GM18498 (cell line): ENCODE results near the gene ENC1.

Experiments used
- ATAC-seq: cut with Tn5 transposase; IDR thresholded peaks from one replicate; pipeline ENCODE4 v1.9.1; 2021; ENCODE audit warnings: mild to moderate bottlenecking, moderate library complexity; ENCODE audit not compliant: unreplicated experiment

The ENC1 gene

DNA sequence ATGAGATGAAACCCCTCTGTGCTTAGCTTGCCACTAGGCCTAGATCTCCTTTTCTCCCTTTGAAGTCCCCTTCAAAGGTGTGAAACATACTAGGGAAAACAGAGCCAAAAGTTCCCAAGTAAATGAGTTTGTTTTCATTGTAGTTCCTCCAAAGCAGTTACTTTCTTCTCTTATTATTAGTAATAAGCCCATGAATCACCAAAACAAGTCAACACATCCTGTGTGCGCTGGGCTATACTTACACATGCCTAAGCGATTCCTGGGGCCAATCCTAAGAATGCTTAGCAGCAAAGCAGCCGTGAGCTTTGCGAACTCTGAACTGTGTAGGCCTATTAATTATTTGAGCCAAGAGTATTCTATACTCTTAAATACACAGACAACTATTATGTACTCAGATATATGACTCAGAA lies 7.6 kb downstream of the ENC1 start:
- no peak for ATAC-seq

DNA sequence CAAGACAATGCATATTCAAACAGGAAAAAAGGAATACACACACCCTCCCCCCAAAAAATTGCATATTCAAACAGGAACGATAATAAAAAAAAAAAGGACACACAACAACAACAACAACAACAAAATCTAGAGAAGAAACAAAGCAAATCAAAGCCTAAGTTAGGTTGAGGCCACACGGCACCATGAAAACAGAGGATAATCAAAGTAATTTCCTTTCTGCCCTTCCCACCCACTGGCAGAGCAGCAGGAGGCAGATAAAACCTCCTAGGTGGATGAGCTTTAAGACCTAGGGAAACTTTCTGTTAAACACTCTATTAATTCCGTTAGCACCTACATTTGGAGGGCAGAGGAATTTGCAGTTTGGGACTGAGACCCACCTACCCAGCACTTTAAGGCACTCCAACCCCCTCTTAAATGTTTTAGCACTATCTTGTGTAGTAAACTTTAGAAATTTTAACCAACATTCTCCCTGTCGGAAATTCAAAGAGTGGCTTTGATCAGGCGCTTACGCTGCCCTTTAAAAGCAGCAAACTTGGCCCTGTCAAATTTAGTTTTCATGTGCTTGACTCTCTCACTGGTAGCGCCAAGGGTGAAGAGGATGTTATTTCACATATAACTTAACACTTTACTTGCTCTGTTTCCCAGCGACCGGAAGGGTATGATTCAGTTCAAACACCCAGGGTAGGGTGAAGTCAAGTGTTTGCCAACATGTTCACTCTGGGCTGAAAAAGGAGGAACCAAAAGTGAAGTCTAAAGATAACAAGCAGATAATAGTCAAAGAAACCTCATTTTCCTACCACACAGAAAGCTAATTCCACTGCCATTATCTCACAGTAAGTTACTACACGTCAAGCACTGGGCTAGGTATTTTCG lies 9.2 kb downstream of the ENC1 start:
- peak; percentile 92 for ATAC-seq

DNA sequence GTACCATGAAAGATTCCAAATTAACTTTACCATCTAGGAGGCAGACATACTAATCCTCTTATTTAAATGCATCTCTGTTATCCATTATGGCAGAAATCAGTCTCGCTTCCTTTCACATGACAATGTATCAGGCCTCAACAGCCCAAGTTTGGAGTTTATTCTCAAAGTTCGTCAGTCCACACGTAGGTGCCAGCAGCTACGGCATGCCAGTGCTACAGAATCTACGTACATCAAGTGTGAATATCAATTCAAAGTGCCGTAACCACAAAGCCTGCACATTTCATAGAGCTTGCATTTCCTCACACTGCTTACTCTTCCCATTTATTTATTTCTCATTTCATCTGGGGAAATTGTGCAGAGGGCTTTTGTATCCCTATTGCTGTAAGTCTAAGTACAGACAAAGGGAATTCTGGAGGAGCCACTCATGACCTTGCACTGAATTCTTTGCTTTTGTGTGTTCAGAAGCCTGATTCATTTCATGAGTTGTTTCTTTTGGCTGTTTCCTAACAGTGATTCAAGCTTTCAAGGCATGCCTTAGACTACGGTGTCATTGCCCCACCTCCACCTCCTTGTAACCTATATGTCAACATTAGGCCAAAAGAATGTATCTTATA lies 10.0 kb downstream of the ENC1 start:
- no peak for ATAC-seq

DNA sequence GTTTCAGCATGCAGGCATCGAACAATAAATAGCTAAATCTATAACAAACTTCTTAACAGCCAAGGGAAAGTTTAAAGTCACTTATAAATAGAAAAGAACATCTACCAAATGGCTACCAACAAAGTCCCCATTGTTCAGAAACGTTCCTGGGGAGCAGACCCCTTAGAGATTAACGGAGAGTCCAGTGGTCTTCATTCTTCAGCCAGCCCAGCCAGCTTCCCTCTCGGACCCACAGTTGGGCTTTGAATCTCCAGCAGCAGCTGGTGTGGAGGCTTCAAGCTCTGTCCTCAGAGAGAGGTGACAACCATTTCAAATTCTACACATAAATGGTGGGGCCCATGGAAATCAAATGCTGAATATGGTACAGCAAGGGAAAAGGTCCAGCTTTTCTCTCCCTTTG lies 11.2 kb downstream of the ENC1 start:
- ATAC-seq = no peak

DNA sequence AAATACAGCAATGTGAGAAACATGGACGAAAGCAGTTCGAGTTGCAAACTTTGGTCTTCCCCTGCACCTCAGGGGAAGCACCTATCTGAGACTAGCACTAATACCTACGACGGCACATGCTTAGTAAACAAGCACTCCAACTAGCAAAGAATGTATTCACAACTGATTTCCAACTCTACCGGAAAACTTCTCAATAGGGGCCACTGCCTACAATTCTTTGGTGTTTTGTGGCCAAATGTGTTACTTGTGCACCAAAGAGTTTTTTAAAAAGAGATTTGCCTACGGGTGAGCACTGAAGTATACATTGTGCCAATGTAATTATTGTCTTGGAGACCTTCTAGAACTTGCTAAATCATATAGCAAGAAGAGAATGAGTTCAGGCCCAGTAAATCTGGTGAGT lies 12.2 kb downstream of the ENC1 start:
- no peak for ATAC-seq

DNA sequence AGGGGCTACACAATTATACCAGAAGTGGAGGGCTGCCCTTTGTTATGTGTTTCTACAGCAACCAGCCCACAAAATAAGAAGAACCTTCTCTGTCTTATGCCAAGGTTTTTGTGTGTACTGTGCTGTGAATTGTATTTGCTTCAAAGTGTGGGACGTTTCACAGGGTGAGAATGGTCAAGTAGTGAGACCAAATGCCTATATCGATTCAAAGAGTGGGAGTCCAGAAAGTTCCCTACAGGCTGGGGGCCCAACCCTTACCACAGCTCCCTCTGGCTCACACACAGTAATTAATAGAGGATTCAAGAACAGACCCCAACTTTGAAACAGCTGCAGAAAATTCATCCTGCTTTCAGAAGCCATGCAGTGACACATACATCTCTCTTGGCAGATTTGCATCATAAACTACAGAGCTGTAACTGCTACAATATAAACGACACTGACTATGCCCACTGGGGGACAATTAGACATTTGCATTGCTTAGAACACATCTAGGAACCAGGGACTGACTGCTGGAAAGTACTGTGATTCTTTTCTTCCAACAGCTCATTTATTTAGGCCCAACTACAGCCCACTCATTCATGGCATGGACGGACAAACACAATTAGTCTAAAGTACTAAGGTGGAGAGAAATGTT lies 12.8 kb downstream of the ENC1 start:
- no peak for ATAC-seq

DNA sequence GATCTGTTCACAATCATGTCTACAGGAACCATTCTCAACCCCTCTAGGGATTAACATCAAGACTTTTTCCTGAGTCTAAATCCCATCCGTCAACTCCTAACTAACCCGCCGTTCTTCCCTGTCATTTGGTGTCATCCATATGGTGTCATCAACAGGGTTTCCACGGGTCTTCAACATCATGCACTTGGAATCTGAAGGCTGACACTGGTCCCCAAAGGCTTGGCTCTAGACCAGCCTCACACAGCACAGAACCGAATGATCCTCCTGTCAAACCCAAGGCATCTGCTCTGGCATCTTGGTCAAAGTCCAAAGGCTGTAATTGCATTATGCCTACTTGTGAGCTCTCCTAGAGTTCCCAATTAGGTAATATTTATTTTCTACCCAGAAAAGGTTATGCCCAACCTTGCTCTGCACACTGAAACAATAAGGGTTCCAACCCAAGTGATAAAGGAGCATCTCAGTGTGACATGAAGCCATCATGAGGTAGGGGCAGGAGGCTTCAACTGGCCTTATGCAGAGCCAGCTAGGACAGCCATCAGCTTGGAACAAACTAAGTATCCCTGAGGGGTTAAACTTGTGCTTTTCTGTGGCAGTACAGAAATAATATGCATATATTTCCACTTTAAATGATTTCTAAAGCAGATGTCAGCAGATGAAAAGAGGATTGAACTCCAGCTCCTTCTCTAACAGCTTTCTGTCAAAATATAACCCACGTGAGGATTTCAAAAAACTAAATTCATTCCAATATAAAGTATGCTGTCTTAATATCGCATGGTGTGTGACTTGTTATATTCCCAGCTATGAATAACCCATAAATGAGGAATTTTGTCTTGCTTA lies 13.9 kb downstream of the ENC1 start:
- ATAC-seq = no peak

DNA sequence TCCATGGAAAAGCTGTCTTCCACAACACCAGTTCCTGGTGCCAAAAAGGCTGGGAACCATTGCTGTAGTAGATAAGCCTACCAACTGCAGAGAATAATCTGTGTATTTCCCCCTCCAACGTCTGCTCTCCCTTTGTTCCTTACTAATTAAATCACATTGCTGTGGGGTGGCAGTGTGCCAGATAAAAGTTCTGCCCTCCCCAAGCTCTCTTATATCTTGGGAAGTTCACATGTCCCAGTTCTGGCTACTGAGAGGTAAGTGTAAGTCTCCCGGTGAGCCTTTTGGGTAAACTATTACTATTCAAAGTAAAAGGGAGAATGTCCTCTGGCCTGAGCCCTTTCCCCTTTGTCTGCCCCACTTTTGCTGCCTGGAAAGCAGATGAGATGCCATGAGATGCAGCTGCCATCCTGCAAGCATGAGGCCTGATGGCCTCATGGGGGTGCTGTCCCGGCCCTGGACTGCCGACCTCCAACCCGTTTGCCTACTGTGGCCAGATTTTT lies 14.7 kb downstream of the ENC1 start:
- no peak for ATAC-seq

DNA sequence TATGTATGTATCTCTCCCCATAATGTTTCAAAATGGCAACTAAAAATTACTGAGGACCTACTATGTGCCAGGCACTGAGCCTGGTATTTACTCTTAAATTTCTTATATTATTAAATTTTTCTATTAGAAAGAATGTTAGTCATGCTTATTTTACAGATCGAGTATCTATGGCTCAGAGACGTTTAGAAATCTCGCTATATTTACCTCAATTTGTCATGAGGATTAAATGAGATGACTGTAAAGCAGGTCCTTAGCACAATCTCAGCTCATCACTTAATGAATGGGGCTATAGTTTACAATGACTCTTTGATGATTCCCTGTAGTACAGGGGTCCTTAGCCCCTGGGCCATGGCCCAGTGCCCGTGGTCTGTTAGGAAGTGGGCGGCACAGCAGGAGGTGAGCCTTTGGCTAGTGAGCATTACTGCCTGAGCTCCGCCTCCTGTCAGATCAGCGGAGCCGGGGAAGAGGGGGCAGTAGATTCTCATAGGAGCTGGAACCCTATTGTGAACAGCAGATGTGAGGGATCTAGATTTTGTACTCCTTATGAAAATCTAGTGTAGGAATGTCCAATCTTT lies 15.5 kb downstream of the ENC1 start:
- no peak for ATAC-seq

DNA sequence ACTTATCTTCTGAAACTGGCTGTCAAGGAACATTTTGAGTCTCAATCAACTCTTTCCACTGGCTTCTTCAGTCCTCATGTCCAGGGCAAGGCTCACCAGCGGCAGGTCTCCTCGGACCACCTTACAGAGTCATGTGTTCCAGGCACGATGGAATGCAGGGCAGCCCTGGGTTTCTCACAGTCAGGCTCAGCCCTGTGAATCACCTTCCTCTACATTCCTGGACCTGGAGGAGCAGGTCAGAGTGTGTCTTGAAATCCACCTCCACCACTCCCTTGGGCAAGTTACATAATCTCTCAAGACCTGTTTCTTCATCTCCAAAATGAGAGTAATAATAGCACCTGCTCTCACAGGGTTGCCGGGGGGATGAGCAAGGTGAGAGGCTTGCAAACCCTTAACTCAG lies 16.0 kb downstream of the ENC1 start:
- ATAC-seq = no peak

DNA sequence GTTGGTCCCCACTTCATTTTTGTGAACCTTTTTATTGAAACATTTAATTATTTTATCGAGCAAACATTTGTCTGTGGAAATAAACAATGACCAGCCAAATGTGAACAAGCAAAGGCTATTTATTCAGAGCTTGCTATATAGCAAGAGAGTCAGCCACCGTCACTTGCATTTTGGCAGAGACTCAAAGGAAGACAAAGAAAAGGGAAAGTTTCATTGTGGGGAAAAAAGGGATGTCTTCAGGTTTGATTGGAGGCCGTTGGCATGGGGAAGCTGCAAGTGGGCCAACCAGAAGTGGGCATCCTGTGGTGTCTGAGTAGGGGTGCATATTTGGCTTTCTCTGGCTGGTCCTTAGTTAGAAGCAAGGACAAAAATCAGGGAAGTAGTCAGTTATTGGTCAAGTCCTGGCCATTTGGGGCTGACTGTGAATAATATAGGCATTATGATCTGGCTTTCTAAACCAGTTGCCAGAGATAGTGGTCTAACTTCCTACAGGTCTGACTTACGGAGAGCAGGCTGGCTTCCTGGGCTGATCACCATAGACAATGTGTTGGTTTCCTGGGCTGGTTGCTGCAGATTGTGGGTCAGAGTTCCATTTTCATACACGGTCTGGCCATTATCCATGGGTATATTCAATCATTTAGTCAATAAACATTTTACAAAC lies 16.6 kb downstream of the ENC1 start:
- ATAC-seq = no peak

DNA sequence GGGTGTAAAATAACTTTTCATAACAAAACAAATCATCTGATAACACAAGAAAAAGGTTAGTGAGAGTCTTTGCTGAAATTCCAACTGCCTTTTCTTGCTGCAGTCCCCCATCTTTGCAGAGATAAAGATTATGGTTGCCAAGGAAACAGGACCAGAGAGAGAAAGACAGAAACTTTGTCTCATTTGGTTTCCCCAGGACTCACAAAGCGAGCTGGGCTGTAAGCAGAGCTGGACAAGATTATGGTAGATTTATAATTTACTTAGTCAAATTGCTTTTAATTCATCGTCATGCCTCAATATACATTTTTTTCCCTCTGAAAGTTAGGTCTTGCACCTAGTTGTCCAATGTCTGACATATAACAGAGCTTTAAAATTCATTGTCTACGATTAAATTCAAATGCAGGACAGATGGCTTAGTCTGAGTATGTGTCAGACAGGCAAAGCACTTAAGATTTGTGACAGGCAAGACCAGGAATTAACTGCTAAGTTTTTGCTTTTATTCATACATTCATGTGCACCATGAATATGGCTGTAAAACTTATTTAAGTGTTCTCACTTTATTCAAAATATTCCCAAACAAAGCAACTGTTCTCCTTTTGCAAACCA lies 17.4 kb downstream of the ENC1 start:
- no peak for ATAC-seq

DNA sequence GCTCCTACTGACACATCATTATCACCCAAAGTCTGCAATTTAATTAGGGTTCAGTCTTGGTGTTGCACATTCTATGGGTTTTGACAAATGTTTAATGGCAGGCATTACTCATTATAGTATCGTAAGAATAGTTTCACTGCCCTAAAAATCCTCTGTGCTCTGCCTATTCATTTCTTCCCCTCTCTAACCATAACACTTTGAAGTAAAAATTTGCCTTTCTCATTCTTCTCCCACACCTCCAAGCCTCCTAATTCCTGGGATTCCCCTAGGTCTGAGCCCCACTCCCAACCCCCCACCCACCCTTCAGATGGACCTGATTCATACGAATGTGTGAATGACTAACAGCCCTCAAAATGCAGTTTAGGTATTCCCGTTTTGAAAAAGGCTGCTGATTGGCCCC lies 18.4 kb downstream of the ENC1 start:
- ATAC-seq = no peak

DNA sequence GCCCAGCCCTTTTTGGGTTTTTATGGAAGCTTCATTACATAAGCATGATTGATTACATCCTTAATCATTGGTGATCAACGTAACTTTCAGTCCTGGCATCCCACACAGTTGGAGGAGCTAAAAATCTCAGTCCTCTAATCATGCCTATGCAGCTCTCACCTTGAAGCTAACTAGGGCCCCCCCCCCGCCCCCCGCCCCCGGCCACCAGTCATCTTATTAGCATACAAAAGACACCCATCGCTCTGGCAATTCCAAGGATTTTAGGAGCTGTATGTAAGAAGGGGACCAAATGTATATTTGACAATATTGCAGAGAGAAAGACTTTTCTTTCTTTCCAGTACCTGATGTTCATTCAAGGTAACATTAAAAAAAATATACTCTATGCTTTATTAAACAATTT lies 19.0 kb downstream of the ENC1 start:
- no peak for ATAC-seq

DNA sequence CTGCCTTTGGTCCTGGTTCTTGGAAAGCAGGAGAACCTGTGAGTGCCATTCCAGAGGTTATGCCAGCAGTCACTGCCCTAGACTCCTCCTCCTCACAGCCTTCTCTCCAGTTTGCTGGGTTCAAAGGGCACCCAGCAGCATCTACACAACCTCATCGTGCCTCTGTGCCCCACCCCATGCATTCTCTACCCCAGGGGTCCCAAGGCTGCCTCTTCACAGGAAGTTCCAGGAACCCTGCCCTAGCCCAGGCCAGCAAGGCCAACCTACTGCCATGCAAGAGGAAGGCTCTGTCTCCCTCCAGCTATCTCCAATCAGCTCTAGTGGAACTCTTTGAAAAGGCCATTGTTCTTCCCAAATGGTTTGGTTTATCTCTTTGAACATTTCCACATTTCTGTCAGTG lies 21.2 kb downstream of the ENC1 start:
- no peak for ATAC-seq

DNA sequence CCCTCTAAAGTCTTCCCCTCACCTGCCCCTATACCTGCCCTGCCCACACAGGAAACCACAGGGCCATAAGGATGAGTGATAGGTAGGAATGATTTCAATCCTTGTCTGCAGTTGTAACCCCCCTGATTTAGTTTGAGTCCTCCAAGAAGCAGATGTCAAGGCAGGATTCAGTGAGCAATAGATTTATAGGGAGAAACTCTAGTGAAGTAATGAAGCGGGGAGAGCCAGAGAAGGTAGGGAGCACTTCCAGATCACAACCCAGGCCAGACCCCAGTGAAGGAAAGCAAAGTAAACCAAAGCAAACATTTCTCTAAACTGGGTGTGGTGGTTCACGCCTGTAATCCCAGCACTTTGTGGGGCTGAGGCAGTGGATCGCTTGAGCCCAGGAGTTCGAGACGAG lies 22.4 kb downstream of the ENC1 start:
- ATAC-seq = no peak

DNA sequence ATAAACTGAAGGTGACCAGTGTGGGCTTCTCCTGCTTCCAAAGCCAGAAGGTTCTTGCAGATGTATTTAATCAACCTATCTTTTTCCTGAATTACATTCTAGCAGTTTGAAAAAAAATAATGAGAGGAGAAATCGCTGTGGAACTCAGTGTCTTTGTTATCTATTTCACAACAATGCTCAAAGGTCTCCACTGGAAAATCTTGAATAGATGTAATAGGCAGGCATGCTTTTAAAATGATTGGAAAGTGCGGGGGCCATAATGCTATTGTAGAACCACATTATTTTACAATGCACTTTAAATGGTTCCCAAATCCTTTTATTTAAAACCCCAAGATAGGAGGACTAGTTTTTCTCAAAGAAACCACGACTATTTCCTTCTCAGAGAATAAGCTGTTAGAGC lies 23.3 kb downstream of the ENC1 start:
- no peak for ATAC-seq

DNA sequence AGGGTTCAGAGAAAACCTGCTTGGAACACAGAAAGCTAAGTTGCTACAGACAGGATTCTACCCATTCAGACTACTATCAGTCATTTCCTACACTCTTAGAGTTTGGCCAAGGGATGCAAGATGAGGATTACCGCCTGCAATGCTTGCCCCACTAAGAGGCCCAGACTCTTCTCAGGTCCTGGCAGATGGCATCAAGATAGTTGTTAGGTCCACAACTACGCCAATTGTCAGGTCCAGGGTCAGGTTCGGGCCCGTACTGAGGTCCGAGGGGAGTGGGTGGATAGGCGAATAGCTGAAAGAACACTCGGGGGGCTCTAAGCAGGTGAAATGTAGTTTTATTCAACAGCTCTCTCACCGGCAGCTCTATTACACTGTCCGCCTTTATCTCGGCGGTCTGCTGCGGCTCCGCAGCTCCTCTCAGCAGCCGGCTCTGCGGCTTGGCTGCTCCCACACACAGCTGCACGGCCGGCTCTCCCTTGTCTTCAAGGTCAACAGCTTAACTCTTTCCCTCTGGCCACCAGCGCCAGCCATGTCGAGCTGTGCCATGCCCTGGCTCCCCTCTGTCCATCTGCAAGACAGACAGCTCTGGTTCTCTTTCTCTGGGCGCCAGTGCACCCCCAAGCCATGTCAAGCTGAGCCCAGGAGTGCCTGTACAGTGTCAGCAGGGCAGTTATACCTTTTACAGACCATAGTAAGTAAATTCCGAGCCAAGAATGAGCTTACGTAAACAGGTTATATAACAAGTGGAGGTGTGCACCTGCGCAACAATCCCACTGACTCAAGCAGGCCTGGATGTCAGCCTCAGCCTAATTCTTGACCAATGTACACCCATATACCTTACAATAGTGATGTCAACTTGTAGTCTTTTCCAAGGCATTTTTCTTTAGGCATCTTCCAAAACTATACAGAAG lies 24.0 kb downstream of the ENC1 start:
- ATAC-seq = no peak

DNA sequence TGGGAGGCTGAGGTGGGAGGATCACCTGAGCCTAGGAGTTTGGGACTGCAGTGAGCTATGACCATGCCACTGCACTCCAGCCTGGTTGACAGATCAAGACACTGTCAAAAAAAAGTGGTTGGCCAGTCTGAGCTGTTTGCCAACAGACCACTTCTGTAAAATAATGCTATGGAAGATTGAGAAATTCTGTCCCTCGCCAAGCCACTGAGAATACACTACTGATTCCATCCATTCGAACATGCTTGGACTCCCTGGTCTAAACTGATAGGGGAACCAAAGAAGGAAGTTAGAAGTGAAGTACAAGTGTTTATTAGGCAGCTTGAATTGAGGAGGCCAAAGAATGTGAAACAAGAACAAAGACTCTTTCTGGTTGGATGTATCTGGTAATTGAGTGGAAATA lies 27.2 kb downstream of the ENC1 start:
- no peak for ATAC-seq
